NCI-H524 treated with DMSO at 0.1 percent for 48 hours (cell line): ENCODE measurements around the gene SYTL1.

ENCODE experiments used
- DNase-seq: peaks from one replicate; lab custom pipeline; 2025; lab: John Stamatoyannopoulos, UW

Gene SYTL1

DNA sequence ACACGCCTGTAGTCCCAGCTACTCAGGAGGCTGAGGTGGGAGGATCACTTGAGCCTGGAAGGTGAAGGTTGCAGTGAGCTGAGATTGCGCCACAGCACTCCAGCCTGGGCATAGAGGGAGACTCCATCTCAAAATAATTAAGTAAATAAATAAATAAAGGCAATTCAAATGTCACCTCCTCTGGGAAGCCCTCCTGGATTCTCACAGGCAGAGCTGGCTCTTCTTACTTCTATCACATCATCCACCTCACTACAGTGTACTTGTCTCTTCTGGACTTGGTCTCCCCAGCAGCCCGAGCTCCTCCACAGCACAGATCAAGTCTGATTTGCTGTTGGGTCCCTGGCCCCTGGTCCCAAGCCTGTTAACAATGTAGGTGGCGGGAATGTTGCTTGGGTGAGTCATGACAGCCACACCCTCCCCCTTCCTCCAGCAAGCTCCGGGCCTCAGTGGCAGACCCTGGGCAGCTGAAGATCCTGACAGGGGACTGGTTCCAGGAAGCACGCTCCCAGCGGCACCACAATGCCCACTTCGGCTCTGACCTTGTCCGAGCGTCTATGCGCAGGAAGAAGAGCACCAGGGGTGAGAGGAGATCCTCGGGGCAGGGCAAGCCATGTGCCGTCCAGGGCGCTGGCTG, 5.3 kb downstream of the SYTL1 start:
- DNase-seq = no peak

GRCh38 chr1:27348861-27349783, 7.3 kb downstream of the SYTL1 start:
- no peak for DNase-seq

GRCh38 chr1:27349784-27350662, 8.2 kb downstream of the SYTL1 start:
- no peak for DNase-seq

- DNase-seq = no peak
Observed at GRCh38 chr1:27350663-27351540, 9.1 kb downstream of the SYTL1 start.

GRCh38 chr1:27351541-27352107, 9.8 kb downstream of the SYTL1 start:
- no peak for DNase-seq

- DNase-seq = no peak
Observed at GRCh38 chr1:27353166-27353565, 11.3 kb downstream of the SYTL1 start.

DNA sequence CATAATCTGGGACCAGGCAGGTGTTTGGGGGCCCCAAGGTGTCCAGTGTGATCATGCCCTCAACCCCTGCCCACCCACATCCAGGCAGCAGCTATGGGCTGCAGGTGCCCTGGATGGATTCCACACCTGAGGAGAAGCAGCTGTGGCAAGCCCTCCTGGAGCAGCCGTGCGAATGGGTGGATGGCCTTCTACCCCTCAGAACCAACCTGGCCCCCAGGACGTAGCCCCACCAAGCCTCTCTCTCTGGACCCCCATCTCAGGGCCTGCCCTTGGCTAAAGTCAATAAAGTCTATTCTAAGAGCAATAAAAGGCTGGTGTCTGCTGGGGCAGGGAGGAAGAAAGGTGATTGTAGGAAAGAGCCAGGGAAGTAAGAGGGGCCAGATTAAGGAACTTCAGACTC, 11.8 kb downstream of the SYTL1 start:
- DNase-seq = no peak

DNA sequence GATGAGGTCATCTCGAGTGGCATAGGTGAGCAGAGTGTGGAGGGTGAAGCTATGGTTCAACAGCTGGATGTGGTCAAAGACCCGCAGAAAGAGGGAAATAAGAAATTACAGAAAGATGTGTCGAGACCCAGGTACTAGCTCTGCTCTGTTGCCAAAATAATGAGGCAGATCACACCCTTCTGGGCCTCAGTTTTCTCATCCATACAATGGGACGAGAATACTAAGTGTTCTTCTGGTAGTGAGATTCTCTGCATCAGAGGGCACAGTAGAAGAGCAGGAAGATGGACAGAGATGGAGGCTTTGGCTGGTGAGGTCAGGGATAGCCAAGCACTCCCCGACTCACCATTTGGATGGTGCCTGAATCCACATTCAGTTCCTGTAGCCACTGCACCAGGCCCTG, 13.9 kb downstream of the SYTL1 start:
- no peak for DNase-seq

DNA sequence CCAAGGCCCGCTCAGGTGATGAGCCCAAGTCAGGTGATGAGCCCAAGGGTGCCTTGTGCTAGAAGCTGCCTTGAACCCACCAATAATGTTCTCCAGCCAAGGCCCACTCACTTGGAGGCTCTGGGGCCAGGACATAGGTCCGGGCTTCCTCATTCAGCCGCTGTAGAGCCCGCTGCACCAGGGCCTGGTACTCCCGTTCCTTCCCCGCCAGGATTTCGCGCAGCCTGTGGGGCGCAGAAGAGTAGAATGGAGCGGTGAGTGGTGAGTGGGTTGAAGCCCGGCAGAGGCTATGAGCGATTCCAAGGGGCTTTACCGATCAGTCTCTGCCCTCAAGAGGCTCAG, 14.4 kb downstream of the SYTL1 start:
- DNase-seq = no peak

DNA sequence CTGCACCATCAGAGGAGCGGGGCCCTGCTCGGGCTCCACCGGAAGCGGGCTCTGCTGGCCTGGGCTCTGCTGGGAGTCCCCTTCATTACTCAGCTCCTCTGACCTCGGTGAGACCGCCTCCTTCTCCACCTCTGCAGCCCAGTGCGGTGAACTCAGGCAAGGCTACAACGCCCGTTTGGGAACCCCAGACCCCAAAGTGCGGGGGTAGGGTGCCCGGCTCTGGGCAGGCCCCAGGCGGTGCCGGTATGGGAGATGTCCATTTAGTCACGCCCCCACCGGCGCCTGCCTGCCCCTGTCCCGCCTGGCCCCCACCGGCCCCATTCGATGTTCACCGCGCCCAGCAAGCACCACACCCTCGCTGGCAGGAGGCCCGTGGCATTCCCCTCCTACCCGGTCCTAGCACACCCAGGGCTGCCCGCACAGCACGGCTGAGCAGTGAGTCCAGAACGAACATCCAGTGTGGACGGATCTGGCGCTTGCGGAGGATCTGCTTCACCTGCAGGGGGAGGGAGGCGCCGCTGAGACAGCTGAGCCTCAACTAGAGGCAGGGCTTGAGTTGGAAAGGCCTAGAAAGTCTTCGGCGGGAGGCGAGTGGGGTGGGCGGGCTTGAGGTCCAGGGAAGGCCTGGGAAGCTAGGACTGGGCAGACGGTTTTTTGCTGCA, 14.9 kb downstream of the SYTL1 start:
- no peak for DNase-seq

GRCh38 chr1:27357281-27358037, 15.6 kb downstream of the SYTL1 start:
- no peak for DNase-seq

- DNase-seq = no peak
Observed at GRCh38 chr1:27358038-27358927, 16.5 kb downstream of the SYTL1 start.

GRCh38 chr1:27358928-27359313, 17.1 kb downstream of the SYTL1 start:
- DNase-seq = no peak

DNA sequence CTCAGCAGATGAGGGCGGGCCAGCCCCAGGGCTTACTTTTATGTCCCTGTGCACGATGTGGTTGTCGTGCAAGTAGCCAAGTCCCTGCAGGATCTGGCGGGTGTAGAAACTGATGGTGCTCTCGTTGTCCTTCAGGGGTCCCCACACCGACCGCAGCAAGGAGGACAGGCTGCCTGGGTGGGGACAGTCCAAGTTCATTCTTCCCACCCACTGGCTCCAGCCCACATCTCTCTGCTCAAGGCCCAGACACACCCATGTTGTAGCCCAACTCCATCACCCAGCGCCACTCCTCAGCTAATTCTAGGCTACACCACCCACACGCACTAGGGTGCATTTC, 18.0 kb downstream of the SYTL1 start:
- DNase-seq = no peak

DNA sequence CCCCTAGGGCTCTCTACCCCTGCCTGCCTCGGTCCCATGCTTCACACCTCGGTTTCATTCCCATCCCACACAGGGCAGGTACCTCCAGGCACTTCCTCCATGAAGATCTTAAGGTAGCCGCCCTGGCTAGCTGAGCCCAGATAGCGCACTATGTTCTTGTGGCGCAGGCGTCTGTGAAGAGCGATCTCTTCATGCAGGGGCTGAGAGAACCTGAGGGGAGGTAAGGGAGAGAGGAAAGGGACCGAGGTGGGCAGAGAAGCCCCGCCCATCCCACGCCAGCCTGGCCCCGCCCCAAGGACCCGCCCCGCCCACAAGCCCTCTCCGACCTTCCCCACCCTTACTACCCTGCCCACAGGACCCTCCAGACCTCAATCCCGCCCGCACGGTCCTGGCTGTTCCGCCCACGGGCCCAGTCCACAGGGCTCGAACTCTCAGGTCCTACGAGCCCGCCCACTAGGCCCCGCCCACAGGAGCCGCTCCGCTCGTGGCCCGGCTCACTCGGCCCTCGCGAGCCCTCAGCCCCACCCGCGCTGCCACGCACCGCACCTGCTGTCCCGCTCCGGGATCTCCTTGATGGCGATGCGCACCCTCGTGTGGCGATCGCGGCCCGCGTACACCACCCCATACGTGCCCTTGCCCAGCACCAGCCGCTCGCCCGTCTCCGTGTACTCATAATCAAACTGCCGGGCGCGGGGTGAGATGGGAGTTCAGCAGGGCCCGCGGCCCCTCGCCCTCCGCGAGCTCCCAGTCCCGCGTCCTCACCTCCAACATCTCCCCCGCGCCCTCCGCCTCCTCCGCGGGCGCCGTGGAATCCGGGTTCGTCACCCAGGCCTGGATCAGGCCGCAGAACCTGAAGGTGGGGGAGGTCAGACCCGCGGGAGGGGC, 18.6 kb downstream of the SYTL1 start:
- DNase-seq = no peak

GRCh38 chr1:27361044-27361402, 19.2 kb downstream of the SYTL1 start:
- DNase-seq = no peak

DNA sequence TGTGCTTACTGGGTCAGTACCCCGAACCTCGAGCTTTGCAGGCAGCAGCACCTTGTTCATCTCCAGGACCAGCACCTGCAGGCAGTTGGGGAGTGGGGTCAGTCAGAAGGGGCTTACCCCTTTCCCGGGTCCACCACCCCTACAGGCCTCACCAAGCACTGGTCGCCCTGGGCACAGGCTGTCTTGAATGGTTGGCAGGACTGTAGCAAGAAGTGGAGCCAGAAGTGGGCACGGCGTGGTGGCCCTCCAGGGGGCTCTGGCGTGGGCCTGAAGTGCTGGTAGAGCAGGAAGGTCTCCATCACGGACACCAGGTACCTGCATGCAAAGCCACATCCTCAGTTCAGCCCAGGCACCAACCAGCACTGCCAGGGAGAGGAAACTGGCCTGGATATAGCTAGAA, 19.7 kb downstream of the SYTL1 start:
- no peak for DNase-seq
